ENCODE results near the gene ZNF385C.

The ZNF385C gene

GRCh38 chr17:42107597-42108576, 9.6 kb upstream of the ZNF385C start:
- peak; percentile 86 for DNase-seq (ENCODE audit: low read depth)

GRCh38 chr17:42107124-42107523, 8.9 kb upstream of the ZNF385C start:
- no peak for DNase-seq (ENCODE audit: low read depth)

DNA sequence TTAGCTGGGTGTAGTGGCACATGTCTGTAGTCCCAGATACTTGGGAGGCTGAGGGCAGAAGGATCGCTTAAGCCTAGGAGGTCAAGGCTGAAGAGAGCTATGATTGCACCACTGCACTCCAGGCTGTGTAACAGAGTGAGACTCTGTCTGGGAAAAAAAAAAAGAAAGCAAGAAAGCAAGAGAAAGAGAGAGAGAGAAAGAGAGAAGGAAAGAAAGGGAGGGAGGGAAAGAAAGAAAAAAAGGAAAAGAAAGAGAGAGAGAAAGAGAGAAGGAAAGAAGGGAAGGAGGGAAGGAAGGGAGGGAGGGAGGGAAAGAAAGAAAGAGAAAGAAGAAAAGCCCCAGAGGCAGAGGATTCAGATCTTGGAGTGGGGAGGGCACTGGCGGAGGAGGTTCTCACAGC, 7.7 kb upstream of the ZNF385C start:
- no peak for DNase-seq (ENCODE audit: low read depth)

DNA sequence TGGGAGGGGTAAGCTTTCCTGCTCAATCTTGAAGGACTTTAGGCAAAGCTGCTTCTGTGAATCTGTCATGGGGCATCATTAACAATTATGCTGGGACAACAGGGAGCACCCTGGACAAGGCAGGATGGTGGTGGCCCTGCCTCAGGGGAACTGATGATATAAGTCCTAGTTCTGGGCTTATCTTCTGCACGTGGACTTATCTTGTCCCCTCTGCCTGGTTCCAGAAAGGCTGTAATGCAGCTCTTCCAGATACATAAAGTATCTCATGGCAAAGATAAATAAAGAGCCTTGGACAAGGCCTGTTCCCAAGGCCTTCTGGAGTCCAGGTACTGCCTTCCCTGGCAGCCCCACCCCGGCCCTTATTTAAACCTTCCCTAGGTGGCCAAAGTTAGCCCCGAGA, 6.0 kb upstream of the ZNF385C start:
- DNase-seq (ENCODE audit: low read depth) = no peak

DNA sequence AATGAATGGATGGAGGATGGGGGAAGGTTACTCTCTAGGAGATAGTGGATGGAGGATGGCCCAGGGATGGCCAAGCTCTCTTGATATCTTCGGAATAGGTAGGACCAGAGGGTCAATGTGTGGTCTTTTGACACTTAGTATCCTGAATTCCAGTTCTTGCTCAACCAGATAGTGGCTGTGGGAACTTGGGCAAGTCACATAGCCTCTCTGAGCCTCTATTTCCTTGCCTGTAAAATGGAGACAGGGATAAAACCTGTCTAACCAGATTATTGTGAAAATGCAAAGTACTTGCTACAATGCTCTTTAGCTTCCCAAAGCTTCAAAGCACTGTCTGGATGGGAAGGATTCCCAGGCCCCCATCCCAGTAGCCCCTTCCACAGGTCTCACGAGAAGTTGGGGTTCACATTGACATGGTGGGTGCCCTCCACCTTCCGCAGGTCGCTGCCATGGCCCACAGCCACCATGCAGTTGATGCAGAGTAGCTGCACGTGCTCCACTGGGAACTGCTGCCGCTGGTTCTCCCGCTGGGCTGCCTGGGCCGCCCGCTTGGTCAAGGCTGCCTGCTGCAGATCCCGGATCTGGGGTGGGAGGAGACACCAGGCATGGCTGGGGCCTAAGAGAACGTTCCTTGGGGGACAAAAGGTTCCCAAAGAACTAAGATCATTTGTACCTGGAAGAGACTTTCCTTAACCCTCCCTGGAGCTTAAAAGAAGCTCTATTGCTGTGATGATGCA, 5.1 kb upstream of the ZNF385C start:
- no peak for DNase-seq (ENCODE audit: low read depth)

DNA sequence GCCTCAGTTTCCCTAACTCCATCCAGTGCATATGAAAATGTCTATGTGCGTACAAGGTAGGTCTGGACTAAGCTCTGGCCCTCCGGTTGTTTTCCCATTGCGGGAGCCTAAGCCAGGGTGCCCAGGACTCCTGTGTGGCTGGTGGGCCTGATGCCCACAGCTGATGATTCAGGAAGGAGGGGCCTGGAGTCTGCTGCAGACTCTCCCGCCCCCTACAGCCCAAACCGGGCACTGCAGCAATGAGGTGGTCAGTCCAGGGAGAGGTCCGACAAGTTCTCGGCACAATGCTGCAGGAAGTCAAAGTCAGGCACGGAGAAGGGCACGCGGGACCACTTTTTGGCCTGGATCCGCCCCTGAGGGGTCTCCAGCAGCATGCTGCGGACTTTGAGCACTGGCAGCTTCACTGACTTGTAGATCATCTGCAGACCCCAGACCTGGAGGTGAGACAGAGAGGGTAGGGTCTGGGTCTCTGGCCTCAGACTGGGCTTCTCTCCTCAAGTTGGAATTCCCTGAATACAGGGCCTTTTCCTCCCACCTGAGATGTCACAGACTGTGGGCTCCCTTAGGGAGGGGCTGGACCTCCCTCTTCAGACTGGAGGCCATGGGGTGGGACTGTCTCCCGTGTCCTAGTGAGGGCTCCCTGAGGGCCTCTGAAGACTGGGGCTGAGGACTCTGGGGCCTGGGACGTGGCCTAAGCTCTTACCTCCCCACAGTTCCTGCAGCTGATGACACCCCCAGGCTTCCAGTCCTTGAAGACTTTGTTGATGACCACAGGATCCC, 3.4 kb upstream of the ZNF385C start:
- DNase-seq (ENCODE audit: low read depth) = peak; percentile 55

DNA sequence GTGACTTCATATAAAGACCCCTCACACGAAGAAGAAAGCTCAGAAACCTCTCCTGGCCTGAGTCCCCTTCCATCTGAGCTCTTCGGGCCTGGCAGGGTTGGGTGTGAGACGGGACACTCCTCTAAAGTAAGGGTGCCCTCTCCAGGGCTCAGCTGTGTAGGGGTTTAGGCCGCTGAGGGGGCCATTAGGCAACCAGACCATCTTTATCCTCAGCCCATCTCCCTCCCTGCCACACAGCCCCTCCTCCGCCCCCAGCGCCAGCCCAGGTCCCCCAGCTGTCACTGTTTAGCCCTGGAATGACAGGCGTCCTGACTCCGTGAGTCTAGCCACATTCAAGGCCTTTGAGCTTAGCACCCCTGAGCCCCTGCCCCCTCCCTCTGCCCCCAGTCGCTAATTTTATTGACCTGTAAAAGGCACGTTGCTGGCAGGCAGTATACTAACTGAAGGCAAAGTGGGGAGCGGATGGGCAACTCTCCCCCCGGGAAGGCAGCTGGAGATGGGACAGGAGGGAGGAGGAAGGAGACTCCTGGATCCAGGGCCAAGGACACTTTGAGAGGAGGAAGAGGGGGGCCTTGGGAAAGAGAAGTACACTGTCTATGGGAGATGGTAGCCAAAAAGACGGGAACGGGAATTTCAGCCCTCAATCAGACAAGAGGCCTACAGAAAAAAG, 592 bp upstream of the ZNF385C start:
- DNase-seq (ENCODE audit: low read depth) = no peak

DNA sequence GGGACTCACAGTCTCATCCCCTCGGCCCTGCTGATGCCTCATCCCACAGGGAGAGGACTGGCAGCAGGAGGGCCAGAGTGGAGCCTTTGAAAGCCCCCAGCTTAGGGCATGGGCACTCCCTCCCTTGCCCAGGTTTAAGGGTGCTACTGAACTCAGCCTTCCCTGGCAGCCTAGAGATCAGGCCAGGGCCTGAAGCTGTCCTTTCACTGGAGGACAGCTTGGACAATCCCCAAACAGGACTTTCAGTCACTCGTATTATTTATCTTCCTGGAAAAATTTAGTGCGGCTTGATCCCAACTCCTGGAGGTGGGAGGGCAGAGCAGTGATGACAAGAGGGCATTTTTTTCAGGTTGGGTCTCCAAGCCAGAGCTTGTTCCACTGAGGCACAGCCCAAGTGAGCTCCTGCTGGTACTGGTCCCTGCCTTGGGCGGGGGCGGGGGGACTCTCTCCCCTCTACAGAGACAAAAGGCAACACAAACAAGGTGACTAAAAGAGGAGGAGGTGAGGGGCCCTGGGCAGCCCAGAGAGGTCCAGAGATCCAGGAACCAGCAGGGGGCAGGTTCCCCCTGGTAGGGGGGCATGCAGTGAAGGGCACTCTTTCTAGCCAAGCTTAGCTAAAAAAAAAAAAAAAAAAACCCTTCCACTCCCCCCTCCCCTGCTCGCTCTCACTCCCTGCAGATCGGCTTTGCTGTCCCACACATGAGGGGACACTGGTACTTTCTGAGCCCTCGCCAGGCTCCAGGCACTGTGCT, 1.7 kb downstream of the ZNF385C start:
- no peak for DNase-seq (ENCODE audit: low read depth)

DNA sequence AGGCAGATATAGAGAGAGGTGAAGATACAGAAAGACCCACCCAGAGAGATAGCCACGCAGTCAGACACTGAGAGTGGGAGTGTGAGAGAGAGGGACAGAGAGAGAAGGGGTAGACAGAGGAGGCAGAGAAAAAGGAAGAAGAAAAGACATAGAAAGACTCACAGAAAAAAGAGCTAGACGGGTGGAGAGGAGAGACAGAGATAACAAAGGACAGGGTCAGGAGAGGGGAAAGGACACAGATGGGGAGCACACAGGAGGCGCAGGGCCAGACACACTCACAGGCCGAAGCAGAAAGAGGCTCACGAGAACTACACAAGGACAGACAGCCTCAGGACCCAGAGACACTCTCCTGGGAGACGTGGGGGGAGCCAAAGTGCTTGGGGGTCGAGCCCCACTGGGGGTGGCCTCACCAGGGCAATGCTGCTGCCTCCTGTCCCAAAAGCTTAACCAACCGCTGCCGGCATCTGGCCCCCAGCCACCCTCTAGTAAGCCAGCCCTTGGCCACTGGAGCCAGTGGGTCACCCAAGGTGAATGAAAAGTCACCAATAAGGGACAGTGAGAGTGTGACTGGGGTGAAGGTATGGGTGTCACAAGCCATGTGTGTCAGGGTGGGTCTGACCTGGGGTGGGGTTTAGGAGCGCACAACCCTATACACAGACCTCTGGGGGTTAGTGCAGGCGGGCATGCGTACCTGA, 3.8 kb downstream of the ZNF385C start:
- DNase-seq (ENCODE audit: low read depth) = no peak

DNA sequence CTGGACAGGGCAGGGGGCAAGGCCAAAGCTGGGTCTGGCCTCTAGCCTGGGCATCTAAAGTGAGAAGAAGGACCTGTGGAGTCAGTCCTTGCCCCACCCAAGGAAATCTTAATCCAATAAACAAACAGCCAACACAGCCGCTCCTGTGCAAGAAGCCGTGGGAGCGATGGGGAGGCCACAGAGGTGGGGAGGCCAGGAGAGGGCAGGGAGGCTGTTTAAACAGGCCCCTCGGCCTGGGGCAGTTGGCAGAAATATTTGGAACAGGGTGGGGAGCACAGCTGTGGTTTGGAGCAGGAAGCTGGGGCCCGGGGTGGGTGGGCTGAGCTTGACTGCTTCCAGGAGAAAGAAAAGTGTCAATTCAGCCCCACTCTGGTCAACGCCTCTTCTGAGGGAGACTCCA, 5.3 kb downstream of the ZNF385C start:
- no peak for DNase-seq (ENCODE audit: low read depth)

GRCh38 chr17:42090964-42091790, 7.1 kb downstream of the ZNF385C start:
- DNase-seq (ENCODE audit: low read depth) = no peak

DNA sequence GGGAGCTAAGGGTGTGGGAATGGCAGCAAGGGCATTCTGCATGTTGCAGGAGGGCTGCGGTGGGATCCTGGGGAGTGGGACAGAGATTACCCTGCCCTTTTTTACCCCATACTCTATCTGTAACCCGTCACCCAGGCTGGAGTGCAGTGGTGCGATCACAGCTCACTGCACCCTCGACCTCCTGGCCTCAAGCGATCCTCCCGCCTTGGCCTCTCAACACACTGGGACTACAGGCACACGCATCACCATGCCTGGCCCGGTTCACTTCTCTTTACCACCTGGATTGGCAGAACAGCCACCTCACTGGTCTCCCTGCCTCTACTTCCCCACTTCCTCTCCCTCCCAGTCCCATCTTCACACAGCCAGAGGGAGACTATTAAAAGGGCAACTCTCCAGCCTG, 9.5 kb downstream of the ZNF385C start:
- DNase-seq (ENCODE audit: low read depth) = no peak

DNA sequence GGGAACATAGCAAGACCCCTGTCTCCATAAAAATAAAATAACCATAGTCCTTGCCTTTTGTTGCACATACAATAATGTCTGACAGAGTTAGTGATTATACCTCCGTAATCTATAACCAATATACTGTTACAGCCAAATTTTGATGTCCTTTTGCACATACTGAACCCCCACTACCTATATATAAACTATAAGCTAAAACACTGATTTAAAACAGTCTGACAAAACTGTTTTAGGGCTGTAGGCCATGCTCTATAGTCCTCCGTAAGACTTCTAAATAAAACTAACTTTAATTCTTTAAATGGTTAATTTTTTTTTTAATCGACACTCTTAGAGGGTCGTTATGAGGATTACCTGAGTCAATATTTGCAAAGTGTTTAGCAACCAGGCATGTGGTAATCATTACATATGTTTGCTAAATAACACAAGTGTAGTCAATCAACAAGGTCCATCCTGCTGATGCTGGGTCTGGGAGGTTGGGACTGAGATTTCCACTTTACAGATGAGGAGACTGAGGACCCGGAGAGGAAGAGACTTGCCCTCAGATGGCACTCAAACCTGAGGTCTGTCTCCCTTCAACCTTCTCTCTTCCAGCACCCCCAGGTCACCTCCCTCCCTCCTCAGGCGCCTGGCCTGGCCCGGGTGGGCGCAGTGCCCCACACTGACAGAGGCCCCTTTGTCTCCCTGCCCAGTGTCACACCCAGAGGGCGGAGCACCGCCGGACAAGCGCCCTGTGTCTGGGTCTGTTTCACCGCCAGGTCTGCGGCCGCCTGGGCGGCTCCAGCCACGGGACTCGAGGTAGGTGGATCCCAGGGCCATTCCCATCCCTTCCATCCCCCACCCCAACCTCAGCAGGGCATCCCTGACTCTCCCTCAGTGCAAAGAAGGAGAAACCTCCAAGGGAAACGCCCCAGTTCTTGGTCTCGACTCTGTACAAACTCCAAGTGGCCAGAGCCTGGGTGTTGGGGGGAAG, 10.3 kb downstream of the ZNF385C start:
- no peak for DNase-seq (ENCODE audit: low read depth)

- DNase-seq (ENCODE audit: low read depth) = no peak
Measured at GRCh38 chr17:42087042-42087701, 11.1 kb downstream of the ZNF385C start.

DNA sequence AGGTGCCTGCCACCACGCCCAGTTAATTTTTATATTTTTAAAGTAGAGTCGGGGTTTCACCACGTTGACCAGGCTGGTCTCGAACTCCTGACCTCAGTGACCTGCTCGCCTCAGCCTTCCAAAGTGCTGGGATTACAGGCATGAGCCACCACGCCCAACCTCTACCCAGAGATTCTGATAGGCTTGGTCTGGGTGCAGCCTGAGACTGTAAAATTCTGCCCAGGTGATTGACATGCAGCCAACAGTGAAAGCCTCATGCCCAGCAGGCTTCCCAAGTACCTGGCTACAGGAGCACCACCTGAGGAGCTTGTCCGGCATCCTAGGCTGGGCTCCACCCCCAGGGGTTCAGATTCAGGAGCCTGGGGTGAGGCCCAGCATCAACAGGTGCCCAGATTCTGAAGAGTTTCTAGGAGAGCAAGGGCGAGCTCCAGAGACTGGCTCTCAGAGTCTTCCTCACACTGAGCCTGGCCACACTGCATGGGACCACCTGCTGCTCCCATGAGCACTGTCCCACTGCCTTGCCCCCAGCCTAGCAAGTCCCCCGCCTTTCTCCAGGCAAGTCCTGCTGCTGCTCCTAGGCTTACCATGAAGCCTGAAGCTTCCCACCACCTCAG, 16.6 kb downstream of the ZNF385C start:
- DNase-seq (ENCODE audit: low read depth) = no peak

GRCh38 chr17:42079541-42079940, 18.7 kb downstream of the ZNF385C start:
- no peak for DNase-seq (ENCODE audit: low read depth)

- no peak for DNase-seq (ENCODE audit: low read depth)
Measured at GRCh38 chr17:42078396-42079043, 19.8 kb downstream of the ZNF385C start.

All from activated T-cell treated with anti-CD3 and anti-CD28 coated beads for 24 hours (primary cell).